ENCODE data around the gene ABCB4. TPM values are rescaled to one million over a fixed set of nuclear protein-coding genes. Genes with fewer than 3 reads are reported as not detected.

ABCB4 gene
- total RNA-seq, 1 donor from 2014 or later: 0.30 TPM

- no peak overlapping the region for H3K9ac ChIP-seq
- no peak overlapping the region for H3K4me3 Mint-ChIP-seq
- H3F3A ChIP-seq (ENCODE audit: low read depth): no peaks in the 10 kb centered on the region
- no peak for TF ChIP-seq EZH2phosphoT487 (IDR thresholded peaks at IDR 0.05)
- TF ChIP-seq EZH2 (IDR thresholded peaks at IDR 0.05): no peak
- no peak for TF ChIP-seq CTCF (IDR thresholded peaks at IDR 0.05)
- H3K36me3 Mint-ChIP-seq: no peaks in the 10 kb centered on the region
- no peak overlapping the region for H3K4me3 ChIP-seq
- H3K27ac Mint-ChIP-seq: no peak overlapping the region
- no peak overlapping the region for H2AFZ ChIP-seq (replicated peaks)
- no peaks in the 10 kb centered on the region for H3K36me3 ChIP-seq
- H3K9me3 ChIP-seq (ENCODE audit: low read depth): no peaks in the 10 kb centered on the region
- no peak for DNase-seq (ENCODE audit: low spot score)
- peaks cover 2% of the 10 kb centered on the region for H3K27me3 Mint-ChIP-seq (ENCODE audit: insufficient read depth, low read depth)
- no peaks in the 10 kb centered on the region for H3K9me3 Mint-ChIP-seq
- H3K27me3 ChIP-seq: no peaks in the 10 kb centered on the region
- peaks cover 19% of the 10 kb centered on the region for H3K4me1 ChIP-seq
- H3K4me1 Mint-ChIP-seq: peaks cover 21% of the 10 kb centered on the region
- no peak overlapping the region for H3K27ac ChIP-seq
- no peaks in the 10 kb centered on the region for H3K79me2 ChIP-seq (ENCODE audit: low read depth)
- no peaks in the 10 kb centered on the region for H4K20me1 ChIP-seq (ENCODE audit: low read depth)
- no peak overlapping the region for H3K4me2 ChIP-seq
Measured at GRCh38 chr7:87451187-87451586, 24.3 kb downstream of the ABCB4 start.

GRCh38 chr7:87450706-87451105 lies 24.8 kb downstream of the ABCB4 start:
- Histone ChIP-seq H4K20me1 (ENCODE audit: low read depth) (no peaks in the 10 kb centered on the region), H2AFZ (replicated peaks) (no peak overlapping the region), H3K4me2 (no peak overlapping the region), H3K9ac (no peak overlapping the region), H3K27me3 (no peaks in the 10 kb centered on the region), H3K4me3 (no peak overlapping the region), H3K27ac (no peak overlapping the region), H3K4me1 (peaks cover 16% of the 10 kb centered on the region), H3K79me2 (ENCODE audit: low read depth) (no peaks in the 10 kb centered on the region), H3F3A (ENCODE audit: low read depth) (no peaks in the 10 kb centered on the region), H3K9me3 (ENCODE audit: low read depth) (no peaks in the 10 kb centered on the region), H3K36me3 (no peaks in the 10 kb centered on the region)
- H3K4me3 Mint-ChIP-seq: no peak overlapping the region
- TF ChIP-seq EZH2phosphoT487 (IDR thresholded peaks at IDR 0.05) (no peak), CTCF (IDR thresholded peaks at IDR 0.05) (no peak), EZH2 (IDR thresholded peaks at IDR 0.05) (no peak)
- no peak for DNase-seq (ENCODE audit: low spot score)
- H3K36me3 Mint-ChIP-seq: no peaks in the 10 kb centered on the region
- H3K4me1 Mint-ChIP-seq: peaks cover 17% of the 10 kb centered on the region
- H3K27me3 Mint-ChIP-seq (ENCODE audit: insufficient read depth, low read depth): peaks cover 2% of the 10 kb centered on the region
- no peak overlapping the region for H3K27ac Mint-ChIP-seq
- H3K9me3 Mint-ChIP-seq: no peaks in the 10 kb centered on the region

GRCh38 chr7:87448388-87448787 lies 27.1 kb downstream of the ABCB4 start:
- no peak overlapping the region for H3K27ac Mint-ChIP-seq

More at GRCh38 chr7:87448388-87448787, 27.1 kb downstream of the ABCB4 start:
- peaks cover 16% of the 10 kb centered on the region for H3K4me1 Mint-ChIP-seq
- Histone ChIP-seq H3K36me3 (no peaks in the 10 kb centered on the region), H3K4me2 (peak overlapping the region; percentile 37), H3K9me3 (ENCODE audit: low read depth) (no peaks in the 10 kb centered on the region), H3K27ac (no peak overlapping the region), H3F3A (ENCODE audit: low read depth) (no peaks in the 10 kb centered on the region), H3K27me3 (no peaks in the 10 kb centered on the region), H3K4me3 (no peak overlapping the region), H3K79me2 (ENCODE audit: low read depth) (no peaks in the 10 kb centered on the region), H3K9ac (no peak overlapping the region), H2AFZ (replicated peaks) (no peak overlapping the region), H3K4me1 (peaks cover 16% of the 10 kb centered on the region), H4K20me1 (ENCODE audit: low read depth) (no peaks in the 10 kb centered on the region)
- no peak overlapping the region for H3K4me3 Mint-ChIP-seq
- peaks cover 2% of the 10 kb centered on the region for H3K27me3 Mint-ChIP-seq (ENCODE audit: insufficient read depth, low read depth)
- no peaks in the 10 kb centered on the region for H3K9me3 Mint-ChIP-seq
- TF ChIP-seq EZH2phosphoT487 (IDR thresholded peaks at IDR 0.05) (no peak), EZH2 (IDR thresholded peaks at IDR 0.05) (no peak), CTCF (IDR thresholded peaks at IDR 0.05) (no peak)
- DNase-seq (ENCODE audit: low spot score): peak; percentile 45
- no peaks in the 10 kb centered on the region for H3K36me3 Mint-ChIP-seq
